HG02571 (cell line): Measurements from ENCODE around the gene NUP43.
"Not testable (repeated sequence)": the region's sequence is repeated elsewhere in the genome, so short reads cannot be mapped to it uniquely, and the experiment has no call there.

ENCODE experiments used
- ATAC-seq: cut with Tn5 transposase; IDR thresholded peaks from one replicate; pipeline ENCODE4 v1.9.1; 2021; ENCODE audit warnings: mild to moderate bottlenecking, moderate library complexity; ENCODE audit not compliant: unreplicated experiment

NUP43 gene

GRCh38 chr6:149749594-149750135, 3.3 kb upstream of the NUP43 start, which contains the start of gene PCMT1:
Gene PCMT1 (plus strand): TSS chr6:149749741. CDS start chr6:149749902, 161 bp downstream.
- ATAC-seq = peak; percentile 83

GRCh38 chr6:149749082-149749593, 2.8 kb upstream of the NUP43 start:
- peak; percentile 0 for ATAC-seq

DNA sequence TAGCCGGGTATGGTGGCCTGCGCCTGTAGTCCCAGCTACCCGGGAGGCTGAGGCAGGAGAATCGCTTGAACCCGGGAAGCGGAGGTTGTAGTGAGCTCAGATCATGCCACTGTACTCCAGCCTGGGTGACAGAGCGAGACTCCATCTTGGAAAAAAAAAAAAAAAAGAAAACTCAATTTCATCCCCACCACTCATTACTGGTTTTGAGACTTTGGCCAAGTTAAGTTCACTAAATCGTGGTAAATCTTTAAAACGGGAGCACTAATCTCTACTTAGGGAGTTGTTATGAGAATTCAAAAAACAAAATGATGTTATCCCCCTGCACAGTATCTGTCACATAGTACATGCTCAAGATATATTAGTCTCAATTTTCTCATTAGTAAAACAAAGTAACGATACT, 1.1 kb downstream of the NUP43 start:
- not testable (repeated sequence) for ATAC-seq

DNA sequence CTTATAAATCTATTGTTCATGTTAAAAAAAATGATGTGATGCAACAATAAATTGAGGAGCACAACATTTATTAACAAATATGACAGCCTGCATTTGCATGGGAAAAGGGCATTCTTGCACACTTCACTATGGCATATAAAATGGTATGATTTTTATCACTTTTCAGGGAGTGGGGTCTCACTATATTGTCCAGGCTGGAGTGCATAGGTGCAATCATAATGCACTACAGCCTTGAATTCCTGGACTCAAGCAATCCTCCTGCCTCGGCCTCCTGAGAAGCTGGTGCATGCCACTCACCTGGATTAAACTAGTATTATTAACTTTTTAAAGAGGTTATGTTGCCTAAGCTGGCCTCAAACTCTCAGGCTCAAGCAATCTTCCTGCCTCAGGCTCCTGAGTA, 11.4 kb downstream of the NUP43 start:
- ATAC-seq = no peak

DNA sequence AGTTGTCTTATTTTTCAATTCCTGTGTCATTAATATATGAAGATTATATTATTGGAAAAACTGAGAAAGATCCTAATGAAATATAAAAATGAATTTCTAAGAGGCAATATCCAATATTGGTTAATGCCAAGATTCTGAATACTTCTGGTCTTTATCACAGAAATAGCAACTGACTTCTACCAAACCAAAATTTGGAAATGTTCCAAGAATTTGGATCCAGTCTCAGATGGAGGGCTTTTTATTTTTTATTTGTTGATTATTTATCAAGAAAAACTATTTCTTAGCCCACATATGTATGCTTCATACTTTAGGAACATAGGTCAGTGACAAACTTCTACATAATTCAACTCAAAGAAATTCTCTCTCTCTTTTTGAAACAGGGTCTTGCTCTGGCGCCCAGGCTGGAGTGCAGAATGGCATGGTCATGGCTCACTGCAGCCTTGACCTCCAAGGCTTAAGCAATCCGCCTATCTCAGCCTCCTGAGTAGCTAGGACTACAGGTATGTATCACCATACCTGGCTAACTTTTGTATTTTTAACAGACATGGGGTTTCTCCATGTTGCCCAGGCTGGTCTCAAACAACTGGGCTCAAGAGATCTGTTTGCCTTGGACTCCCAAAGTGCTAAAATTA, 13.1 kb downstream of the NUP43 start:
- ATAC-seq = no peak

DNA sequence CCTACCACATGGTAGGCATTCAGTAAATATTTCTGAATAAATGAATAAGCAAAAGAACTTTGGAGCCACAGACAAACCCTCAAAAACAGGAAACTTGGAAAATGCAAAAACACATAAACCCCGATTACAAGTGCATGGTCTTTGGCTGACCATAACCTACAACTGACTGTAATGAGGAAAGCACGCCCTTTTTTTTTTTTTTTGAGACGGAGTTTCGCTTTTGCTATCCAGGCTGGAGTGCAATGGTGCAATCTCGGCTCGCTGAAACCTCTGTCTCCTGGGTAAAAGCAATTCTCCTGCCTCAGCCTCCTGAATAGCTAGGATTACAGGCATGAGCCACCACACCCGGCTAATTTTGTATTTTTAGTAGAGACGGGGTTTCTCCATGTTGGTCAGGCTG, 16.5 kb downstream of the NUP43 start:
- ATAC-seq = no peak

DNA sequence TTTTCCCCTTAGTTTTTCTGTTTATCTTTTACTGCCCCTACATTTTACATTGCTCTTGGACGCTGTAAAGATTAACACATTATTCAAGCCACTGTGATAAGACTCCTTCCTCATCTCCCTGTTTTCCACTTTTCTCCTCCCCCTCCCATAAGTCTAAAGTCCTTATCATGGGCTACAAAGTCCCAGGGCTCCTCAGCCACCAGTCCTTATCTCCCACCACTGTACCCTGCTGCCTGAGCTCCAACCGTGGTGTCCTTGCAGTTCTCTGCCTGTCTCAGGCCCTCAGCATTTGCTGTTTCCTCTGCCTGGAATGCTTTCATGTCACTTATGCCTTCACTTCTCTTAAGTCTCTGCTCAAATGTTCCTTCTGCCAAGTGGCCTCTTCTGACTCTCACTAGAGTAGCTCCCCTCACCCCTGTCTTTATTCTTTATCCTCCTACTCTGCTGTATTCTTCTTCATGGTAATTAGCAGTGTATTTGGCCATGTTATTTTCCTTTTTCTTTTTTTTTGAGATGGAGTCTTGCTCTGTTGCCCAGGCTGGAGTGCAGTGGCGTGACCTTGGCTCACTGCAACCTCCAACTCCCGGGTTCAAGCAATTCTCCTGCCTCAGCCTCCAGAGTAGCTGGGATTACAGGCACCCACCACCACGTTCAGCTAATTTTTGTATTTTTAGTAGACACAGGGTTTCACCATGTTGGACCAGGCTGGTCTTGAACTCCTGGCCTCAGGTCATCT, 17.7 kb downstream of the NUP43 start:
- no peak for ATAC-seq

GRCh38 chr6:149727793-149728498, 18.4 kb downstream of the NUP43 start:
- ATAC-seq = no peak

DNA sequence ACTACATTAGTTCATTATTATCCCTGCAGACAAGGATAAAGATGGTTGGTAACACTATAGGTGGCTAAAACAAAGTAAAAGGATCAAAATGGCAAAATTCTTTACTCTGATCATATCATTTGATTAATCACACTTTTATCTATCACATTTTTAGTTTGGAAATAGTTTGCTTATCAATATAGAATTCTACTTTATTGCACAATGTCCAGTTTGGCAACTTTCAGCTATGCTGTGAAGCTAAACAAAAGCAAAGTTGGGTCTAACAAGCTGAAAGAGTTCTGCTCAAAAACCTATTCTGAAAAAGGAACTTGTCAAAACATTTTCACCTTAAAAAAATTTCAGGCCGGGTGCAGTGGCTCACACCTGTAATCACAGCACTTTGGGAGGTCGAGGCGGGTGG, 20.5 kb downstream of the NUP43 start:
- ATAC-seq = no peak

DNA sequence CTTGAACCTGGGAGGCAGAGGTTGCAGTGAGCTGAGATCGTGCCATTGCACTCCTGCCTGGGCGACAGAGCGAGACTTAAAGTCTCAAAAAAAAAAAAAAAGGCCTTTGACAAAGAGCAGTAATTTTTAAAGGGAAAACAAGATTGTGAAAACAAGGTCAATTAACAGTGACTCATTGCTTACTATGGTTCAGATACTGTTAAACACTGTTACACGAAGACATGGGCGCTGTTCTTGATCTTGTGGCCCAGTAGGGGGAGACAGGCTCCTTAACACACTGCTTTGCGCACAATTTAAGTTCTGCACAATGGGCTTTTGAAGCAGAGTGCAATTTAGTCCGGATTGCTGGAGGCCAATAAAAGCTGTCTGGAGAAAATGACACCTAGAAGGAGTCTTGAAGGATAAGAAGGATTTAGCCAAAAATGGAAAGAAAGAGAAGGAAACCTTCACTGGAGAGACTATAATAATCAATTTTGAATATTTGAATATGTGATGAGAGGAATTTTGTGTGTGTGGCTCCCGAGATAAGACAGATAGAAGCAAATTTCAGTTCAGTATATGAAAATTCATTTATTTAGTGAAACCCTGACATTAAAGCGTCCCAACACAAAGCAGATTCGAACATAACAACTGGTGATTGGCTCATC, 22.4 kb downstream of the NUP43 start:
- no peak for ATAC-seq

GRCh38 chr6:149723262-149723661, 23.1 kb downstream of the NUP43 start:
- no peak for ATAC-seq

GRCh38 chr6:149719531-149719930, 26.8 kb downstream of the NUP43 start:
- ATAC-seq = no peak

GRCh38 chr6:149717588-149718458, 28.5 kb downstream of the NUP43 start, which contains the start of gene LATS1:
Gene LATS1 (minus strand): TSS chr6:149718101. CDS start chr6:149702126, 15,975 bp downstream.
- peak; percentile 92 for ATAC-seq

- ATAC-seq = no peak
These were observed 29.1 kb downstream of the NUP43 start for GRCh38 chr6:149717255-149717587.

- ATAC-seq = no peak
These were observed 30.0 kb downstream of the NUP43 start for GRCh38 chr6:149716181-149716963.

- ATAC-seq = no peak
These were observed 31.9 kb downstream of the NUP43 start for GRCh38 chr6:149714442-149714841.

GRCh38 chr6:149711711-149712110, 34.6 kb downstream of the NUP43 start:
- no peak for ATAC-seq

GRCh38 chr6:149701714-149702113, 44.6 kb downstream of the NUP43 start:
- no peak for ATAC-seq

GRCh38 chr6:149699150-149699549, 47.2 kb downstream of the NUP43 start:
- ATAC-seq = no peak
